ENCODE data around the gene SLC7A9.

DNA sequence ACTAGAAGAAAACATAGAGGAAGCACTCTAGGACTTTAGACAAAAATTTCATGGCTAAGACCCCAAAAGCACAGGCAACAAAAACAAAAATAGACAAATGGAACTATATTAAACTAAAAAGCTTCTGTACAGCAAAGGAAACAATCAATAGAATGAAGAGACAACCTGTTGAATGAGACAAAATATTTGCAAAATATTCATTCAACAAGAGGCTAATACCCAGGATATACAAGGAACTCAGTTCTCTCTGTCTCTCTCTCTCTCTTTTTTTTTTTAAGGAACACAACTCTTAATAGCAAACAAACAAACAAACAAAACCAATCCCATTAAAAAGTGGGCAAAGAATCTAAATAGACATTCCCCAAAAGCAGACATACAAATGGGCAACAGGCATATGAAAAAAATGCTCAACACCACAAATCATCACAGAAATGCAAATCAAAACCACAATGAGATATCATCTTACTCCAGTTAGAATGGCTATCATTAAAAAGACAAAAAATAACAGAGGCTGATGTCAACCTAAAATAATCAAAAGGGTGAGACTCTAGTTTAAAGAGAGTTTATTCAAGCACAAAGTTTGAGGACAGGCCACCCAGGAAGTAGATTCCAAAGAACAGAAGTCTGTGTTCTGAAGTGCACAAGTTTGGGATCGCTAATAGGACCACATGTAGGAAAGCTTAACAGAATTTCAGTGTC lies 27.1 kb upstream of the SLC7A9 start:
- no peak for TF ChIP-seq TAF1 (IDR thresholded peaks at IDR 0.05; ENCODE audit: borderline replicate concordance, low read depth, low read length)
- no peak for TF ChIP-seq POLR2AphosphoS5 (IDR thresholded peaks at IDR 0.05; ENCODE audit: low read depth, low read length)
- no peak for TF ChIP-seq POLR2A (IDR thresholded peaks at IDR 0.05; ENCODE audit: low read depth, low read length)

Measured in GM12892 (cell line).